GM19397 (cell line): ENCODE measurements around the gene APBB2.

Experiments used
- ATAC-seq: cut with Tn5 transposase; IDR thresholded peaks from one replicate; pipeline ENCODE4 v1.9.1; 2021; ENCODE audit warnings: mild to moderate bottlenecking, moderate library complexity; ENCODE audit not compliant: unreplicated experiment

The APBB2 gene

DNA sequence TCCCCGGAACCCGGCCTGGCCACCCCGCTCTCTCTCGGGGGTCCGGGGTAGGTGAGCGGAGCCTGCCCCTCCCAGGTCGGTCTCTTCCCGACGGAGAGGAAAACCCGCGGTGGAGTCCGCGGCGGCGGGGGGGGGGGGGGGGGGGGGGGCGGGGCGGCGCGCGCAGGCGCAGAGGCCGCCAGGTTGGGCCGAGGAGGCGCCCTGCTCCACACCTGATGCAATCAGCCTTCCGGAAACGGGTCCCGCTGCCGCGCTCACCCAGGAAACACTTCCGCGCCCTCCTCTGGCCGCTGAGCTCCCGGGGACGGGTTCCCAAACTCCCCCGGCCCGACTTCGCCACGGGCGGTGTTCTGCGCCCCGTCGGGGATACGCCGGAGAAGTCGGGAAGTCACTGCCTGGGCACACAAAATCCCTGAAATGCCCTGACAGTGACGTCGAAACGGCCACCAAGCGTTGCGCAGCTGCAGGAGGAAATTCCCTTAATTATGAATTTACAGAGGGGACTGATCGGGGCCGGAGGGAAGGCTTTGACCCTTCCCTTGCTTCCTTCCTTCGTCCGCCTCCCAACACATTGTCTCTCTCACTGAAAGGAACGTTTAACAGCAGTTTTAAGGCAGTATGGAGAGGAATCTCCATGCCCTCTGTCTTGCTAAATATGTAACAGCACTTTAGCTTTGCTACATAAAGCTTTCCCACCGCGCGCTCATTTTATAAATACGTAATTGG is 2.1 kb upstream of the APBB2 start:
- ATAC-seq, result peak; percentile 53

DNA sequence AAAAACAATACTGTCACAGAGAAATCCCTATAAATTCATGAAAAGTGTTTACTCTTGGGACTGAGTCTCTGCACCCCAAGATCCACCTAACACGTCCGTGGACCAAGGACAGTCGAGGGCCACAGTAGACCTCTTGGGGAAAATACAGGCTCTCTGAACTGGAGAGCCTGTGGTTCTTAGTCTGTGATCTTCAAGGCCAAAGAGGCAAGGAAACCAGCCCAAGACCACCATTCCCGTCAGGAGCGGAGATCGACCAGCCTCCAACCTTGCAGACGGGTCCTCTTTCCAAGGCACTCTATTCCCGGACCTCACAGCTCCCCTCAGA is 1.6 kb upstream of the APBB2 start:
- no peak for ATAC-seq

DNA sequence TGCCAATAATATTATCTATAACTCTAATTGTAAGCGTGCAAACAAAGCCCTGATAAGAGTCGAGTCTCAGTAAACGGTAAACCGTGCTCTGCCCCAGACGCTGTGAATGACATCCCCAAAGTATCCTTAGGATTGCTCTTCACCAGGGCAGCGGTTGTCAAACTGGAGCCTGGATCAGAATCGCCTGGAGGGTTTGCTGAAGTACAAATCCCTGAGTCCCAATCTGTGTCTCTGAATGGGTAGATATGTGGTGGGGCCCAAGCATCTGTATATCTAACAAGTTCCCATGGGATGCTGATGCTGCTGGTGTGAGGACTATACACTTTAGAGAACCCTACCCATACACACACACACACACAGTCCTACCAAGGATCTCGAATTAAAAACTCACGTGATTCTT is 813 bp upstream of the APBB2 start:
- ATAC-seq, result no peak

DNA sequence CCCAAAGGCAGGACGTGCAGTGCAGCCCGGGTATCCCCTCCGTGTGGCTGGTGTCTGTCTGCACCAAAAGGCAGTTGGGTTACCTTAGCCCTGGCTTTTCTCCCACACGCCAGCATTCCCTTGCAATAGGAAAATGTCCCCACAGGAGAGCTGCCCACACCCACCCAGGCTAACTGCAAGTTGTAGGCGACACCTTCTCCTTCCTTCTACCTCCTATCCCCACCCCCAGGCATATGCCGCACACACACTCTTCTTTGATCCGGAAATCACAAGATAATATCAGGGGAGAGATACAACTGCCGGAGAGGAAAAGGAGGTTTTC is 444 bp upstream of the APBB2 start:
- no peak for ATAC-seq

DNA sequence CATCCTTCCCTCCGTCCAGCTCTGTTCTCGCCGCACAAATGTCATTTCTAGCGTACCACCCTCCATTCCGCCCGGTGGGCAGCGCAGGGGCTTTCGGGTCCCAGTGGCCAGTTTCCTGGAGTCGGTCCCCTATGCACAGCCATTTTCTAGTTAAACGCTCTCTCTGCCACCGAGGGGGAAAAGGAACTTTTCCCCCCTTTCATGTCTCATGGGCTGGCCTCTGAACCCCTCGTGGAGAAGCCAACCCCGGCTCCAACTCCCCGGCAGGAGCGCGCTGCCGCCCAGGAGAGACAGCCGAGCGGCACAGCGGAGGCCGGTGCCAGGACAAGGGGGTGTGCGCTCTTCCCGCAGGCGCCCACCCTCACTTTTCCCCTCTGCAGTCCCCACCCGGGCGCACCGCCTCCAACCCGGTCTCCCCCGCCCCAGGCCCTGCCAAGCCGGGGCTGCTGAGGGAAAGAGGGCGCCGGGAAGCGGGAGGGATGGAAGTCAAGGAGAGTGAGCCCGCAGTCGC is 662 bp downstream of the APBB2 start:
- ATAC-seq, result peak; percentile 4

DNA sequence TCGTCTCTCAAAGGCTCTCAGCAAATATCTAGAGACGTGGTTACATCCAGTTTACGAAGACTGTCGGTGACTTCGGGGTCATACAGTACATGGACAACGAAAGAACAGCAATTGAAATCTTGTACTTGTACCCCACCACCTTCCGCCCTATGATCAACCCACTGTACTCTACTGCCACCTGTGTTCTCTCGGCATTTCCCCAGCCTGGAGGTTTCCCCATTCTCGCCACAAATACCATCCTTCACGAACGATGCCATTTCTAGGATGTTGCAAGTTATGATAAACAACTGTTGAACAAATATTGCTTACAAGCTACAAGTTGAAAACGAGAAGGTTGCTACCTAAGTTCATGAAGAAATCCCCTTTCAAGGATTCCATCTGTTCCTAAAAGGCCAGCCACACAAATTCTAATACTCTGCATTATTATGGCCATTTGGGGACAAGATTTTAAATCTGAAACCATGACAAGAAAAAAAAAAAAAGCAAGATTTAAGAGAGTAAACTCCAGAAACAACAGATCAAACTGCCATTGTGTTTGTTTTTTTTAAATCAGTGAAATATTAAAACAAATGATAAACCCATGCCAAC is 1.6 kb downstream of the APBB2 start:
- ATAC-seq, result no peak

DNA sequence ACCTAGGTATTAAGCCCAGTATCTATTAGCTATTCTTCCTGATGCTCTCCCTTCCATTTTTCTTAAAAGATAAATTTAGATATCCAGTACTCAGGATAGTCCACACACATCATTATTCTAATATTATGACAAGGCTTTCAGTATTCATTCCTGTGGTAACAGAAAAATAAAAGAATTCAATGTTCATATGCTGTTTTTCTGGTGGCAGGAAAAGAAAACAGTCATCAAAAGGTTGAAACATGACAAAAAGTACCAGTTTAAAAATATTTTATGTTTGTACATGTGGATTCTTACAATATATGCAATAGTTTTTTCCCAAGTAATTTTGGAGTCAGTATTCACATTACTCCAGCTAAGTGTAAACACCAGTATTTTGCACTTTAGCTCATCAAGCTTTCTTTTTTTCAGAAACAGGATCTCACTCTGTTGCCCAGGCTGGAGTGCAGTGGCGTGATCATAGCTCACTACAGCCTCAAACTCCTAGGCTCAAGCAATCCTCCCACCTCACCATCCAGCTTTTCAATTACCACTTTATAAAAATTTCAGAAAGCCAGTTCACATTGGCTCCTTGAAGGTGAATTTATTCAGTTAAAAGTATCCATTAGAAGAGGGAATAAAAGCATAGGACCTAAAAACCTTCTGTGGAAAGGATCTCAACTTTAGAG is 2.3 kb downstream of the APBB2 start:
- ATAC-seq, result no peak

DNA sequence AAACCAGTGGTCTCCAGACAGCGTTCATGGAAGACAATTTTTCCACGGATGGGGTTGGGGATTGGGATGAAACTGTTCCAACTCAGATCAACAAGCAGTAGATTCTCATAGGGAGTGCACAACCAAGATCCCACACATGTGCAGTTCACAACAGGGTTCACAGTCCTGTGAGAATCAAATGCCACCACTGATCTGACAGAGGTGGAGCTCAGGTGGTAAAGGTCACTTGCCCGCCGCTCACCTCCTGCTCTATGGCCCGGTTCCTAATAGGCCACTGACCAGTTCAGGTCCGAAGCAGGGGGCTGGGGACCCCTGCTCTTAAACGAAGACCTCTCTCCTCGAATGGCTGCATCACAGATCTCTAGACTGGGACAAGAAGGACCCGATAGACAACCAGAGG is 4.4 kb downstream of the APBB2 start:
- ATAC-seq, result no peak

DNA sequence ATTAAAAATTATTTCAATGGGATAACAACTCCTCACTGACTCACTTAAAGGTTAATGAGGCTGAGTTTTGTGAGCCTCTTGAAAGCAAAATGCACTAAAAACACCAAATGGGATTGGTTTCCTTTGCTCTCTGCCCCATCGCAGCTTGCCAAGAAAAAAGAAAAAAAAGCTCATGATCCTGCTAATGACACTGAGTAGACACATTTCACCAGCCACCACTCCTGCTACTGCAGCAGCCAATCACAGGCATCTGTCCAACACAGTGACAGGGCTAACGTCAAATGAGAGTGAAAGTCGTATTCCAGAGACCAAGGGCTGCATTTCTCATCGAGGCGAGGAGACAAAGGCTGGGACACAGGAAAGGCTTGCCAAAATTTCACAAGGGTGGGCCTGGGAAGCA is 5.2 kb downstream of the APBB2 start:
- no peak for ATAC-seq

DNA sequence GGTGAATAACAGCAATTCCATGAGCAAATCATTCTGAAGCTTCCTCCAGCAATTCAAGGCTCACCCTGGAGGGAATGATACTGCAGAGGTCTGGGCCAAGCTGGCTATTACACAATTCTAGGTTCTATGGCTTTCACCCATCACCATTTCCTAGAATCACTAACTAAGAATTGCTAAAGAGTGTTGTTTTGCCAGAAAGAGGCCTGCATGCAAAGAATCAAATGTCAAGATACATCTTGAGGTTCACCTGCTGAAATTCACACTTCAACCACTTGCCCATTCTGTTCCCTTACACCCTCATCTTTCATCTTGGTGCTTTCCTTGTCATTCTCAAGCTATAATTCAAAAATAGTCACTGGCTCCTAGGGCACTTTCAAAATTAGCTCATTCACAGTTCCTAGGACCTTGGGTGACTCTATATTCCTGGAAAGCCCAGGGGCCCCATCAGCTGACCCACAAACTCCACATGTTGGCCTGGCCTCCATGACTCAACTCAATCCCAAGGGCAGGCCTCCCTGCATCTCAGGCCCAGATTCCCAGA is 7.0 kb downstream of the APBB2 start:
- ATAC-seq, result no peak

DNA sequence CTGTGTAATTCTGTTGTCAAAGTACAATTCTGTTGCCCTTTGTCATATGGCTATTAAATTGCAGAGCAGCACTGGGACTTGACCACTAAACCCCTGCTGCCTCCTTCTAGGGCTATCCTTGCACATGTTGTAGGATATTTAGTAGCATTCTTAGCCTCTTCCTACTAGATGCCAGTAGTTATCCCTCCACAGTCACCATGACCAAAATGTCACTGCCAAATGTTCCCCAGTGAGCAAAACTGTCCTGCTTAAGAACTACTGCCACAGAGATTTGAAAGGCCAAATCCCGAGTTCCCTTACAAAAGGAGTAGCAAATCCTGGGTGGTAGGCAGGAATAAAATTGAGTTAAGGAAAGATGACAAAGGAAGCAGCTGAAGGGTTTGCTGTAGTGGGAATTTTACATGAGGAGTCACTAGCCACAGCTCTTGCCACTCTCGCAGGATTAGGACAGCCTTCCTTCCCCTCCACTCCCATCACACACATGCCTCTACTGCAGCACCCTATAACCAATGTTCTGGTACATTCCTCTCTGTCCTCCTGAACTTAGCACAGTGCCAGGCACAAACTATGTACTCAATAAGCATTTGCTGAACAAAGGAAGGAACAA is 8.4 kb downstream of the APBB2 start:
- no peak for ATAC-seq

DNA sequence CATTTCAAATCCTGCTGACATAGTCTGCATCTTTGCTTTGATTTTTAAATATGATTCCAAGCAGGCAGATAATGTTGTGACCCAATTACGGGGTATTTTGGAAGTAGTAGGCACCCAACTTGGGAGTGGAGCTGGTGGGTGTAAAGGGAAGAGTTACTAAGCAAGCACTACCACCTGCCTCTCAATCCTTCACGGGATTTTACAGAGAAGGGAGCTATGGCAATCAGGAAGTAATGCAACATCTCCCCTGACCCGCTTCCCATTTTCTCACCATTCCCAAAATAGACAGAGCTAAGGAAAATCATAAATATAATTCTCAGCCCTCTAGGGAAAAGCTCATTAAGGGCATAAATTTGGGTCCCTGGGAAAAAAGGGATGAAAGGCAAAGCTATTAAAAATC is 9.2 kb downstream of the APBB2 start:
- no peak for ATAC-seq

DNA sequence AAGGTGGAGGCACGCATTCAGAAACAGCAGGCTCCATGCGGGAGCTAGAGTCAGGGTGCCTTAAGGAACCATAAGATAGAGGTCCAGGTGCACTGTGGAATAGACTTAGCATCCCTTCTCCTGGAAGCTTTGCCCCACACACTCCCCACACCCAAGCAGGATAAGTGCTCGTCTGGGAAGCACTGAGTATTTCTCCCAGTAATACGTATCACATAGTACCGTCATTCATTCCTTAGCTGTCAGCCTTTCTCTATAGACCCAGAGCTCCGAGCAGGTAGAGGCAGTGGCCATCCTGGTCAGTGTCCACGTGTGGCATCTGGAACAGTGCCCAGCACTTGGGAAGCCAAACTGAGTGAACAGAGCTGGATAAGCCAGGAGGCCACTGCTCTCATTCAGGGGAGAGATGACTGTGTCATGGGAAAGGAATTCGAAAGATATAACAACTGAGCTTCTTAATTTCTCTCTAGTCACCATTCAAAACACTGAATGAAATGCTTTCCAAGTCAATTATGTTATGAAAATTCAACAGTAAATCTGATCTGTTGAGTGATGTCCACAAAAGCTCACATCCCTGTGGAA is 9.9 kb downstream of the APBB2 start:
- no peak for ATAC-seq

DNA sequence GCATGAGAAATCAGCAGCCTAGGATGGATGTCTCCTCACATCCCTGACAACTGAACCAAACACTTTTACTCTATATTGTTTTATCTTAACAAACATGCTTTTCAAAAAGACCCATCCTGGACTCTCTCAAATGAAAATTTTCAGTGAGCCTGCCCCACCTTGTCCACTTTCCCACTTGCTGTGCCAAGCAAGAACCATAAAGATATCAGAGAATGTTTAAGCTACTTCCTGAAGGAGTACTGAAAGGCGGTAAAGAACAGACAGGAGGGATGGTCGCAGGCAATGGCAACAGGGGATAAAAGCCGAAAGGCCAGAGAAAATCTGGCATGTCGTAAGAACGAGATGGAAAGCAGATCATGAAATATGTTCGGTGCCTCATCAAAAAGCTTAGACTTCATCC is 10.5 kb downstream of the APBB2 start:
- ATAC-seq, result no peak

DNA sequence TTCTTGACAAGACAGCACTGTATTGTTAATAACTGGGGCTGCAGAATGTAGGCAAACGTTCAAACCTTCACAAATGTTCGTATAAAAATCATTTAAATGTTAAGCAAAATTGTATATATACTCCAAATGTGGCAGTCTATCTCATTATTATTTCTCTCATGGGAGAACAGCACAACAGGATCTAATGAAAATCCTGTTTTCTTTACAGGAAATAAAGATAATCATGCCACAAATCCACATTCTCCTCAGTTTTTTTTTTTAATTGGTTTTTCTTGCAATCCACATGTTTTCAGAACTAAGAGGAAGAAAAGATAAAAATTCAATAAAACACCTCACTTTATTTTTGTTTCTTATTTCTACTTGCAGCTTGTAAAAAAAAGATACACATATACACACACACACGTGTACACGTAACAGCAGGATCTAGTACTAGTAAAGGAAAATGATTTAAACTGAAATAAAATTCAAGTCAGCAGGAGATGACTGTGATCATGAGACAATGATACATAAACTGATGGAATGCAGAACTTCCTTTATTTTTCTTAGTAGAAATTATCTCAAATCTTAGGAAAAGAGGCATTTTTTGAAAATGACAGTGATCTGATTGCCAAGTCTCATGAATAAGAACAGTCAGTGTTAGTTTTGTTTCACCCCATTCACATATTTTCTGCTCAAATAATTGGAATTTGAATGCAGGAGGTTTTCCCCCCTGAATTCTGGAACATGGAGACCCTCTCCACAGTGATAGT is 11.3 kb downstream of the APBB2 start:
- ATAC-seq, result no peak

DNA sequence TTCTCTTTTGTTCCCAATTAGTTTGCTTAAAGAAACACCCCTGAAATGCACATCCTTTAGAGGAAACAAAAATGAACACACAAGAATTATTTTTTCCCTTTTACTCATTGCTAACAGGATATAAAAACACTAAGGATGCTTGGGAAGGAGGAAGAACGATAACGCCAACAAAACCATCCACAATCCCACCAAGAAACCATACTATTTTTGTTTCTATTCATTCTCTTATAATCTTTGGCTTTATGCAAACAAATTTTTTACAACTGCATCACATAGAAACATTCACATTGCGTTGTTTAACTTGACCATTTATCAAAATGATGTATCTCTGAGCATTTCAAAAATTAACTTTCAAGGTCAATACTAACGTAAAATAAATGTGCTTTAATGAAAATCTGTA is 12.0 kb downstream of the APBB2 start:
- ATAC-seq, result no peak

DNA sequence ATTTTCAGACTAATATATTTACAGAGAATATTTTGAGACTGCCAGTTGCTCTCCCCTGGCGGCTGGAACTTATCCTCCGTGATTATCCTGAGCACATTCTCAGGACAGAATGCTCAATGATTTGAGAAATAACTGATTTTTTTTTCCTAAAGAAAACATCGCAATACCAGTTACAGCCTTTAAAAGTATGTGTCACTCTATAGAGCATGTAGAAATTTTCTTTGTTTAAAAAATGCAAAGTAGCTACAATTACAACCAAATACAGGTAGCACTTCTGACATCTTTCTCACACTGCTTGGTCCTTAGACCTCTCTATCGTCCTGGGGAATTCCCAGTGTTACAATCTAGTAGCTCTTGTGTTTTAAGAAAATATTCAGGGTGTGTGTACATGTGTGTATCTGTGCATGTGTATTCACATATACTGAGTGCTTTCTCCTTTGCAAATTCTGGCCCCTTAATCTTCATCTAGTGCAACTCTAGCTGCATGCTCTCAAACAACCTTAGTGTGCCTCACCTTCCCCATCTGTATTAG is 13.8 kb downstream of the APBB2 start:
- ATAC-seq, result no peak

DNA sequence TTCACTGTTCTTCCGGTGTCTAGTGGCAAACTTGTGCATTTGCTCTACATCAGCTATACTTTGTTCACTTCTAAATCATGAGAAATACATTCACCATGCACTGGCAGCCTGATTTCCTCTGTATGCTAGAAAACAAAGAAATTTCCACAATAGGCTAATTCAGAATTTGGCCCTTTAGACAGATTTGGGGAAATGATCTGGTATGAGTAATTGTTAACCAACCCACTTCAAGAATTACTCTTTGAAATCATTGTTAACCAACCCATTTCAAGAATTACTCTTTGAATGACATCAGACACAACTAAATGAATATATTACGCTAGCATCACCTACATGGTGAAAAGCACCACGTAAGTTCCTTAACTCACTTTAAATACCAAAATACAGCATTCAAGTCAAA is 14.6 kb downstream of the APBB2 start:
- ATAC-seq, result no peak

DNA sequence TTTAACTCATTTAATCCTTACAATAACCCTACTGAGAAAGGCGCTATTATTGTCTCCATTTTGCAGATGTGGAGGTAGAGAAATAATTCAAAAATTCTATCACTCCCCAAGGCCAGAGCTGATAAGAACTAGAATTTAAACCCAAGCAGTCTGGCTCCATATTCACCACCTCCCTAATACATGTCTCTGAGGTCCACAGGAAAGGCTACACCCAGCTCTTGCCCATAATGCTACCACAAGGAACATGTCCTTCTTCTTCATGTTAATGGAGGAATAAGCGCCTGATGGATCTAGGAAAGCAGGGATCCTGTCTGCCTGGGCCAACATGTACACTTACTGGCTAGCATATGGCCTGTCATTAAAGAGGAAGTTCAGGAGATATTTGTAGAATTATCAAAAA is 16.3 kb downstream of the APBB2 start:
- no peak for ATAC-seq

DNA sequence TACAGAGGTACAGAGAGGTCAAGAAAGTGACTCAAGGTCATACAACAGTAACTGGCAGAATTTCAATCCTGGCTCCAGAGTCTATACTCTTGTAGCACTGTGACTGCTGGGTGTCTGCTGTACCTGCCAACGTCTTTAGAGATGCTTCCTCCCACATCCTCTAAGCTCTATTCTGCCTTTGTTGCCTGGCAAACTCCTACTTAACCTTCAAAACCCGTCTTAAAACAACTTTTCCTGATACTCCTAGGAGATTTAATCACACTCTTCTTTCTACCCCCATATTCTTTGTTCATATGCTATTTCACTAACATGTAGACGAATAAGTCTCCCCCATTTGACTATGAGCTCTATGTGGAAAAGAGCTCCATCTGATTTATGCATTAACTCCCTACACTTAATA is 16.8 kb downstream of the APBB2 start:
- ATAC-seq, result no peak
